ENCODE data around the gene GALR2.

GRCh38 chr17:76089680-76090516 lies 15.3 kb downstream of the GALR2 start:
- no peak for TF ChIP-seq CTCF (IDR thresholded peaks at IDR 0.05)
- TF ChIP-seq POLR2AphosphoS5 (IDR thresholded peaks at IDR 0.05; ENCODE audit: low read depth, low read length): no peak
- TF ChIP-seq REST (IDR thresholded peaks at IDR 0.05; ENCODE audit: insufficient read depth in 1 of 2, low read depth in 2 of 2, low read length in 1 of 2): no peak

All from Panc1 (cell line).